ENCODE measurements around the gene SSH3.

- TF ChIP-seq CTCF (IDR thresholded peaks at IDR 0.05; ENCODE audit: low read depth, low read length) (no peak), EZH2phosphoT487 (IDR thresholded peaks at IDR 0.05; ENCODE audit: low read depth) (no peak)
Observed at GRCh38 chr11:67303132-67303834, at the start of gene SSH3.
